Measurements from ENCODE around the gene CBX5. TPM values are rescaled to one million over a fixed set of nuclear protein-coding genes. Genes with fewer than 3 reads are reported as not detected.
A peak's percentile ranks its signal among the peaks of the same experiment; 100 is the strongest.

The CBX5 gene
- total and polyA plus RNA-seq, 9 of the 15 experiments (the other 6 are each of a cell fraction or from before 2014, with no cell fraction given) = 32.6 to 102 (median 59.2) TPM

DNA sequence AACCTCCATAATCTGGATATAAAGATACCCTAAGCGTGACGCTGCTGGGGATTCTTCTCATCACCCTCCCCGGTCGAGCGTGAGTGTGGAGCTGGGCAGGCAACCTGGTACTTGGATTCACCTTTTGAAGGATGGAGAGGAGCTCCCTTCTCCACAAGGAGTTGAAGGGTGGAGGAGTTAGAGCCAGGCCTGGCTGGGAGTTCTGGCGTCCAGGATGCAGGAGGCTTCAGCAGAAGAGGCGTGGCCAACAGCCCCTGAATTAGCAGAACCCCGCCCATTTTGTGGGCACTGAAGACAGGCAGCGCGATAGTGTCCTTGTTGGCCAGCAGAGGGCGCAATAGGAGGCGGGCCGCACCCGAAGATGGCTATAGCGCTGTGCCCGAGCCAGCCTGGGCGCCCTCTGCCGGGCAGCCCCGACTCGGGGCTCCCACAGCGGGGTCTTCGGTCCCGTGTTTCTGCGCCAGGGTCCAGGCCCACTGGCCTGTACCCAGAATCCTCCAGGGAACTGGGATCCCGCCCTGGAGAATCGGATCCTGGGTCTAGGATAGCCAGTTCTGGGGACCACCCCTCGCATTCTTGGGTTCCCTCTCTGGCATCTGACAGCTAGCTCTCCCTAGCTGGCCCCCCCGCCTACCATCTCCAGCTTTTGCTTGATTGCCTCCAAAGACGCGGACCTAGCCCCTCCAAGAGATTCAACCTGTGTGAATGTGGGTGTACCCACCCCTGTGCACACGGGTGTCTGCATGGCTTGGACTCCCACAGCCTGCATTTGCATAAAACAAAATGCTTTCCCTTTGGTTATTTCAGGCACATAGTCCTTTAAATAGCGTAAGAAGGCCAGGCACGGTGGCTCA lies 65.1 kb downstream of the CBX5 start (continued):
- TF ChIP-seq, protein P1, sequence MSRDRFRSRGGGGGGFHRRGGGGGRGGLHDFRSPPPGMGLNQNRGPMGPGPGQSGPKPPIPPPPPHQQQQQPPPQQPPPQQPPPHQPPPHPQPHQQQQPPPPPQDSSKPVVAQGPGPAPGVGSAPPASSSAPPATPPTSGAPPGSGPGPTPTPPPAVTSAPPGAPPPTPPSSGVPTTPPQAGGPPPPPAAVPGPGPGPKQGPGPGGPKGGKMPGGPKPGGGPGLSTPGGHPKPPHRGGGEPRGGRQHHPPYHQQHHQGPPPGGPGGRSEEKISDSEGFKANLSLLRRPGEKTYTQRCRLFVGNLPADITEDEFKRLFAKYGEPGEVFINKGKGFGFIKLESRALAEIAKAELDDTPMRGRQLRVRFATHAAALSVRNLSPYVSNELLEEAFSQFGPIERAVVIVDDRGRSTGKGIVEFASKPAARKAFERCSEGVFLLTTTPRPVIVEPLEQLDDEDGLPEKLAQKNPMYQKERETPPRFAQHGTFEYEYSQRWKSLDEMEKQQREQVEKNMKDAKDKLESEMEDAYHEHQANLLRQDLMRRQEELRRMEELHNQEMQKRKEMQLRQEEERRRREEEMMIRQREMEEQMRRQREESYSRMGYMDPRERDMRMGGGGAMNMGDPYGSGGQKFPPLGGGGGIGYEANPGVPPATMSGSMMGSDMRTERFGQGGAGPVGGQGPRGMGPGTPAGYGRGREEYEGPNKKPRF (IDR thresholded peaks at IDR 0.05; ENCODE audit: low read depth, low read length) = no peak
- TF ChIP-seq, protein P2, sequence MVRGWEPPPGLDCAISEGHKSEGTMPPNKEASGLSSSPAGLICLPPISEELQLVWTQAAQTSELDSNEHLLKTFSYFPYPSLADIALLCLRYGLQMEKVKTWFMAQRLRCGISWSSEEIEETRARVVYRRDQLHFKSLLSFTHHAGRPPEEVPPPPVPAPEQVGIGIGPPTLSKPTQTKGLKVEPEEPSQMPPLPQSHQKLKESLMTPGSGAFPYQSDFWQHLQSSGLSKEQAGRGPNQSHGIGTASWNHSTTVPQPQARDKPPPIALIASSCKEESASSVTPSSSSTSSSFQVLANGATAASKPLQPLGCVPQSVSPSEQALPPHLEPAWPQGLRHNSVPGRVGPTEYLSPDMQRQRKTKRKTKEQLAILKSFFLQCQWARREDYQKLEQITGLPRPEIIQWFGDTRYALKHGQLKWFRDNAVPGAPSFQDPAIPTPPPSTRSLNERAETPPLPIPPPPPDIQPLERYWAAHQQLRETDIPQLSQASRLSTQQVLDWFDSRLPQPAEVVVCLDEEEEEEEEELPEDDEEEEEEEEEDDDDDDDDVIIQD (CRISPR knock-in tag; IDR thresholded peaks at IDR 0.05) = no peak
- TF ChIP-seq, protein P3, sequence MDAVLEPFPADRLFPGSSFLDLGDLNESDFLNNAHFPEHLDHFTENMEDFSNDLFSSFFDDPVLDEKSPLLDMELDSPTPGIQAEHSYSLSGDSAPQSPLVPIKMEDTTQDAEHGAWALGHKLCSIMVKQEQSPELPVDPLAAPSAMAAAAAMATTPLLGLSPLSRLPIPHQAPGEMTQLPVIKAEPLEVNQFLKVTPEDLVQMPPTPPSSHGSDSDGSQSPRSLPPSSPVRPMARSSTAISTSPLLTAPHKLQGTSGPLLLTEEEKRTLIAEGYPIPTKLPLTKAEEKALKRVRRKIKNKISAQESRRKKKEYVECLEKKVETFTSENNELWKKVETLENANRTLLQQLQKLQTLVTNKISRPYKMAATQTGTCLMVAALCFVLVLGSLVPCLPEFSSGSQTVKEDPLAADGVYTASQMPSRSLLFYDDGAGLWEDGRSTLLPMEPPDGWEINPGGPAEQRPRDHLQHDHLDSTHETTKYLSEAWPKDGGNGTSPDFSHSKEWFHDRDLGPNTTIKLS (IDR thresholded peaks at IDR 0.05; ENCODE audit: borderline replicate concordance, low read depth) = 0 out of 2 replicates have a peak, but pooled peaks have one; percentile 22
- TF ChIP-seq, protein P4, sequence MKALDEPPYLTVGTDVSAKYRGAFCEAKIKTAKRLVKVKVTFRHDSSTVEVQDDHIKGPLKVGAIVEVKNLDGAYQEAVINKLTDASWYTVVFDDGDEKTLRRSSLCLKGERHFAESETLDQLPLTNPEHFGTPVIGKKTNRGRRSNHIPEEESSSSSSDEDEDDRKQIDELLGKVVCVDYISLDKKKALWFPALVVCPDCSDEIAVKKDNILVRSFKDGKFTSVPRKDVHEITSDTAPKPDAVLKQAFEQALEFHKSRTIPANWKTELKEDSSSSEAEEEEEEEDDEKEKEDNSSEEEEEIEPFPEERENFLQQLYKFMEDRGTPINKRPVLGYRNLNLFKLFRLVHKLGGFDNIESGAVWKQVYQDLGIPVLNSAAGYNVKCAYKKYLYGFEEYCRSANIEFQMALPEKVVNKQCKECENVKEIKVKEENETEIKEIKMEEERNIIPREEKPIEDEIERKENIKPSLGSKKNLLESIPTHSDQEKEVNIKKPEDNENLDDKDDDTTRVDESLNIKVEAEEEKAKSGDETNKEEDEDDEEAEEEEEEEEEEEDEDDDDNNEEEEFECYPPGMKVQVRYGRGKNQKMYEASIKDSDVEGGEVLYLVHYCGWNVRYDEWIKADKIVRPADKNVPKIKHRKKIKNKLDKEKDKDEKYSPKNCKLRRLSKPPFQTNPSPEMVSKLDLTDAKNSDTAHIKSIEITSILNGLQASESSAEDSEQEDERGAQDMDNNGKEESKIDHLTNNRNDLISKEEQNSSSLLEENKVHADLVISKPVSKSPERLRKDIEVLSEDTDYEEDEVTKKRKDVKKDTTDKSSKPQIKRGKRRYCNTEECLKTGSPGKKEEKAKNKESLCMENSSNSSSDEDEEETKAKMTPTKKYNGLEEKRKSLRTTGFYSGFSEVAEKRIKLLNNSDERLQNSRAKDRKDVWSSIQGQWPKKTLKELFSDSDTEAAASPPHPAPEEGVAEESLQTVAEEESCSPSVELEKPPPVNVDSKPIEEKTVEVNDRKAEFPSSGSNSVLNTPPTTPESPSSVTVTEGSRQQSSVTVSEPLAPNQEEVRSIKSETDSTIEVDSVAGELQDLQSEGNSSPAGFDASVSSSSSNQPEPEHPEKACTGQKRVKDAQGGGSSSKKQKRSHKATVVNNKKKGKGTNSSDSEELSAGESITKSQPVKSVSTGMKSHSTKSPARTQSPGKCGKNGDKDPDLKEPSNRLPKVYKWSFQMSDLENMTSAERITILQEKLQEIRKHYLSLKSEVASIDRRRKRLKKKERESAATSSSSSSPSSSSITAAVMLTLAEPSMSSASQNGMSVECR (CRISPR knock-in tag; IDR thresholded peaks at IDR 0.05) = no peak
- TF ChIP-seq, protein P5, sequence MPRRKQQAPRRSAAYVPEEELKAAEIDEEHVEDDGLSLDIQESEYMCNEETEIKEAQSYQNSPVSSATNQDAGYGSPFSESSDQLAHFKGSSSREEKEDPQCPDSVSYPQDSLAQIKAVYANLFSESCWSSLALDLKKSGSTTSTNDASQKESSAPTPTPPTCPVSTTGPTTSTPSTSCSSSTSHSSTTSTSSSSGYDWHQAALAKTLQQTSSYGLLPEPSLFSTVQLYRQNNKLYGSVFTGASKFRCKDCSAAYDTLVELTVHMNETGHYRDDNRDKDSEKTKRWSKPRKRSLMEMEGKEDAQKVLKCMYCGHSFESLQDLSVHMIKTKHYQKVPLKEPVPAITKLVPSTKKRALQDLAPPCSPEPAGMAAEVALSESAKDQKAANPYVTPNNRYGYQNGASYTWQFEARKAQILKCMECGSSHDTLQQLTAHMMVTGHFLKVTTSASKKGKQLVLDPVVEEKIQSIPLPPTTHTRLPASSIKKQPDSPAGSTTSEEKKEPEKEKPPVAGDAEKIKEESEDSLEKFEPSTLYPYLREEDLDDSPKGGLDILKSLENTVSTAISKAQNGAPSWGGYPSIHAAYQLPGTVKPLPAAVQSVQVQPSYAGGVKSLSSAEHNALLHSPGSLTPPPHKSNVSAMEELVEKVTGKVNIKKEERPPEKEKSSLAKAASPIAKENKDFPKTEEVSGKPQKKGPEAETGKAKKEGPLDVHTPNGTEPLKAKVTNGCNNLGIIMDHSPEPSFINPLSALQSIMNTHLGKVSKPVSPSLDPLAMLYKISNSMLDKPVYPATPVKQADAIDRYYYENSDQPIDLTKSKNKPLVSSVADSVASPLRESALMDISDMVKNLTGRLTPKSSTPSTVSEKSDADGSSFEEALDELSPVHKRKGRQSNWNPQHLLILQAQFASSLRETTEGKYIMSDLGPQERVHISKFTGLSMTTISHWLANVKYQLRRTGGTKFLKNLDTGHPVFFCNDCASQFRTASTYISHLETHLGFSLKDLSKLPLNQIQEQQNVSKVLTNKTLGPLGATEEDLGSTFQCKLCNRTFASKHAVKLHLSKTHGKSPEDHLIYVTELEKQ (CRISPR knock-in tag; IDR thresholded peaks at IDR 0.05) = no peak
- TF ChIP-seq PHB (CRISPR knock-in tag; IDR thresholded peaks at IDR 0.05) = no peak
- TF ChIP-seq PHF21A (IDR thresholded peaks at IDR 0.05; ENCODE audit: borderline replicate concordance, low read depth) = no peak
